Right lung (tissue), 5 donors: ENCODE measurements around the gene PATE4. TPM values are rescaled to one million over a fixed set of nuclear protein-coding genes. Genes with fewer than 3 reads are reported as not detected.

Experiments
- DNase-seq, 2 donors: peaks; one replicate each; pipeline ENCODE4 v3.0.0-alpha.2; 2013
- polyA plus RNA-seq, 5 donors: library from polyadenylated mRNA; unstranded; fragments of 120-200 nt; gene quantifications; one replicate each; pipeline versions ENCODE4 v1.2.1 to v1.2.3, GENCODE V29; 2013; ENCODE audit warnings: inconsistent platforms in 1 of 5, low replicate concordance in 1 of 5; ENCODE audit not compliant: insufficient read length in 5 of 5, insufficient read depth in 1 of 5

The PATE4 gene
- polyA plus RNA-seq, 5 donors = 0.09 to 0.26 (median 0.16) TPM; not detected in 2

DNA sequence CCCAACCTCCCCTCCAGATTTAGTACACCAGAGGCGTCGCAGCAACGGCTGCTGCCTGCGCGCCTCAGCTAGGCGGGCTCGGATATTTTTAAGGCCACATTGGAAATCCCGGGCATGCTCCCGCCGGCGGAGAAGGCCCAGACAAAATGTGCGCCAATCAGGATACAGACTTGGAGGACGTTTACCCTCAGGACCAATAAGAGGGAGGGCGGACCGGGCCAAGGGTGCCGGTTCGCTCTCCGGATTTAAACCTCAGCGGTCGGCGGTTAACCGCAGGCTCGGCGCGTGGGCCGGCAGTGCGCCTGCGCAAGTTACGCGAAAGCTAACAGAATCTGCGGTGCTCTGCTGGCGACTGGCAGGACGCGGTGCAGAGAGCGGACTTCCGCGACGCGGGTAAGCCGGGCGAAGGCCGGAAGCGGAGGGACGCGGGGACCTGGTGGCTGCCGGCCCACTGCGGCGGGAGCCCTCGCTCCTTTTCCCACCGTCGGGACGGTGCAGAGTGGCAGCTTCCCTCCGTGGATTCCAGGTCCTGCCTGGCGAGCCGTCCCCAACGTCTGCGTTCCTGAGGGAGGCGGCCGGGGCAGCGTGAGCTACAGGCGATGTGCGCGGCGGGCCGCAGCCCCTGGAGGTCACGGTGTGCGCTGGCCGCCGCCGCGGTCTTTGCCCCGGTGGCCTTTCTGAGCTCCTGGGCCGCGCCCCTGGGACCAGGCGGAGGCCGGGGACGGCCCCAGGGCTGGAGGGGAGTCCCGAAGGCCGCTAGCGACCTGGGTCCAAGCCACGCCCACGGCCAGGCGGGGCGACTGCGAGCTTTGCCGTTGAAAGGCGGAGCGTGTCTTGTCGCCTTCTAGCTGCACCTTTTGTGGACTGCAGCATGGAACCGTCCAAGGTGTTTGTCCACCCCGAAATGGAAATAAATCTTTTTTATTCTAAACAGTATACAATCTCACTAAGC lies 54.5 kb downstream of the PATE4 start, which contains the start of gene HYLS1:
Gene HYLS1 (plus strand): TSS at position 296 of the 952 bp plus-strand sequence. CDS start 11,701 bp downstream, outside the sequence.
- peak; percentile 93 for DNase-seq

Other genes with a start within 250 kb of the PATE4 start
- 100 to 1,000 TPM; 184 to 214 (median 200) TPM for gene STT3A, start 240.5 kb upstream of the PATE4 start, polyA plus RNA-seq
- 10 to 100 TPM; 13.7 to 29.6 (median 24.5) TPM for gene CHEK1, start 208.2 kb upstream of the PATE4 start, polyA plus RNA-seq
- gene ACRV1, start 152.5 kb upstream of the PATE4 start, polyA plus RNA-seq = 1 to 10 TPM in 2 of 5 donors, under 1 TPM in 3; 0.51 to 1.3 (median 0.78) TPM
- gene PATE1, start 87.0 kb upstream of the PATE4 start, polyA plus RNA-seq = under 1 TPM in 2 of 5 donors, not detected in 3; 0.14 to 0.19 TPM
- under 1 TPM in 4 of 5 donors, not detected in 1; 0.14 to 0.36 (median 0.18) TPM for gene PATE2, start 54.5 kb upstream of the PATE4 start, polyA plus RNA-seq
- gene PATE3, start 45.2 kb upstream of the PATE4 start, polyA plus RNA-seq = not detected
- gene HYLS1, start 54.4 kb downstream of the PATE4 start, polyA plus RNA-seq = 10 to 100 TPM in 4 of 5 donors, 1 to 10 TPM in 1; 8.8 to 17.9 (median 10.7) TPM
- gene PUS3, start 69.9 kb downstream of the PATE4 start, polyA plus RNA-seq = 10 to 100 TPM; 13.9 to 21.2 (median 17.7) TPM
- gene DDX25, start 71.2 kb downstream of the PATE4 start, polyA plus RNA-seq = 1 to 10 TPM in 4 of 5 donors, under 1 TPM in 1; 0.94 to 2.6 (median 2.0) TPM
- gene VSIG10L2, start 112.7 kb downstream of the PATE4 start, polyA plus RNA-seq = not detected
- 10 to 100 TPM in 3 of 5 donors, 1 to 10 TPM in 2; 8.2 to 13.6 (median 10.4) TPM for gene CDON, start 229.6 kb downstream of the PATE4 start, polyA plus RNA-seq